CD4-positive, alpha-beta T cell treated with Interleukin-15 for 1 hour (primary cell): ENCODE results near the gene HIGD2A.

Source experiments
- DNase-seq: peaks from one replicate; pipeline ENCODE4 v3.0.0-alpha.2; 2020

Gene HIGD2A

GRCh38 chr5:176388444-176389134 is at the start of gene HIGD2A, which contains the start of gene NOP16:
Gene HIGD2A, plus strand, starts transcription at chr5:176388751. Its CDS starts 69 bp downstream, at chr5:176388820.
Gene NOP16, minus strand, starts transcription at chr5:176388598. Its CDS starts 59 bp downstream, at chr5:176388539.
- DNase-seq, result peak; percentile 99

- DNase-seq, result no peak
These were observed 49.2 kb upstream of the HIGD2A start for GRCh38 chr5:176339304-176339703.

GRCh38 chr5:176341325-176342157 is 47.0 kb upstream of the HIGD2A start:
- DNase-seq, result no peak

- no peak for DNase-seq
These were observed 46.4 kb upstream of the HIGD2A start for GRCh38 chr5:176342158-176342483.

GRCh38 chr5:176342766-176343458 is 45.6 kb upstream of the HIGD2A start:
- no peak for DNase-seq

GRCh38 chr5:176350416-176350815 is 38.1 kb upstream of the HIGD2A start:
- no peak for DNase-seq

GRCh38 chr5:176352116-176352878 is 36.3 kb upstream of the HIGD2A start:
- DNase-seq, result no peak

- DNase-seq, result no peak
These were observed 35.0 kb upstream of the HIGD2A start for GRCh38 chr5:176353533-176353932.

- DNase-seq, result no peak
These were observed 33.0 kb upstream of the HIGD2A start for GRCh38 chr5:176355400-176356178.

- DNase-seq, result no peak
These were observed 32.4 kb upstream of the HIGD2A start for GRCh38 chr5:176356179-176356566.

- DNase-seq, result no peak
These were observed 28.9 kb upstream of the HIGD2A start for GRCh38 chr5:176359658-176360057.

- no peak for DNase-seq
These were observed 27.6 kb upstream of the HIGD2A start for GRCh38 chr5:176360894-176361436.

GRCh38 chr5:176361437-176362232 is 26.9 kb upstream of the HIGD2A start, which contains the start of gene KIAA1191:
Gene KIAA1191, minus strand, starts transcription at chr5:176361764. Its CDS starts 2,256 bp downstream, at chr5:176359508.
- DNase-seq, result peak; percentile 95

GRCh38 chr5:176362233-176362490 is 26.4 kb upstream of the HIGD2A start:
- DNase-seq, result no peak

GRCh38 chr5:176364765-176365350 is 23.7 kb upstream of the HIGD2A start:
- DNase-seq, result no peak

GRCh38 chr5:176365351-176366231 is 23.0 kb upstream of the HIGD2A start, which contains the start of gene ARL10:
Gene ARL10, plus strand, starts transcription at chr5:176365487. Its CDS starts 77 bp downstream, at chr5:176365564.
- peak; percentile 44 for DNase-seq

GRCh38 chr5:176366232-176366894 is 22.2 kb upstream of the HIGD2A start:
- DNase-seq, result no peak

- DNase-seq, result no peak
These were observed 19.8 kb upstream of the HIGD2A start for GRCh38 chr5:176368726-176369125.
